Renal cortex interstitium (tissue), 11 donors: ENCODE results near the gene SAMD4A. TPM values are rescaled to one million over a fixed set of nuclear protein-coding genes. Genes with fewer than 3 reads are reported as not detected.

Source experiments
- DNase-seq, 11 donors: peaks; one replicate each; pipeline ENCODE4 v3.0.0-alpha.2; 2013; ENCODE audit warnings: low read depth in 9 of 11, low spot score in 4 of 11; ENCODE audit errors: extremely low read depth in 1 of 11
- polyA plus RNA-seq, 3 donors: library from polyadenylated mRNA; unstranded; fragments of 120-200 nt; gene quantifications; one replicate each; pipeline ENCODE4 v1.2.1, GENCODE V29; 2013; ENCODE audit not compliant: insufficient read length in 3 of 3

The SAMD4A gene
- polyA plus RNA-seq, 3 donors = 8.6 to 14.4 (median 10.1) TPM

- no peak for DNase-seq
Observed at GRCh38 chr14:54815515-54815914, 248.6 kb downstream of the SAMD4A start.

- no peak for DNase-seq
Observed at GRCh38 chr14:54816450-54816849, 249.5 kb downstream of the SAMD4A start.

DNA sequence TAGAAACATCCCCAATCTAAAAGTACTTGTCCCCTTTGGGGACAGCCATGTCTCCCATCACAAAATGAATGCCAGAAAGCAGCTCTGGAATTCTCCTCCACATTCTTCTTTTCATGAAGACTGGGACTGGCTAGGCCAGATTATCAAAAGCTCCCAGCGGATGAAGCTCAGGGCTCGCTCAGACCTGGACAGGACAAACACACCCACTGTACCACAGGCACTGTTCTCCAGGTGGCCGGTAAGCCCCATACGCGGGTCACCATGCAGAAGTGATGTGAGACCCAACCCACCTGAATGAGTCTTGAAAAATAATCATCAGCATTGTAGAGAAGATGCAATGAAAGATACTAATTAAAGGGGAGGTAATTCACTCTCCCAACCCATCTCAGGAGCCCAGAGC lies 250.6 kb downstream of the SAMD4A start:
- no peak for DNase-seq

DNA sequence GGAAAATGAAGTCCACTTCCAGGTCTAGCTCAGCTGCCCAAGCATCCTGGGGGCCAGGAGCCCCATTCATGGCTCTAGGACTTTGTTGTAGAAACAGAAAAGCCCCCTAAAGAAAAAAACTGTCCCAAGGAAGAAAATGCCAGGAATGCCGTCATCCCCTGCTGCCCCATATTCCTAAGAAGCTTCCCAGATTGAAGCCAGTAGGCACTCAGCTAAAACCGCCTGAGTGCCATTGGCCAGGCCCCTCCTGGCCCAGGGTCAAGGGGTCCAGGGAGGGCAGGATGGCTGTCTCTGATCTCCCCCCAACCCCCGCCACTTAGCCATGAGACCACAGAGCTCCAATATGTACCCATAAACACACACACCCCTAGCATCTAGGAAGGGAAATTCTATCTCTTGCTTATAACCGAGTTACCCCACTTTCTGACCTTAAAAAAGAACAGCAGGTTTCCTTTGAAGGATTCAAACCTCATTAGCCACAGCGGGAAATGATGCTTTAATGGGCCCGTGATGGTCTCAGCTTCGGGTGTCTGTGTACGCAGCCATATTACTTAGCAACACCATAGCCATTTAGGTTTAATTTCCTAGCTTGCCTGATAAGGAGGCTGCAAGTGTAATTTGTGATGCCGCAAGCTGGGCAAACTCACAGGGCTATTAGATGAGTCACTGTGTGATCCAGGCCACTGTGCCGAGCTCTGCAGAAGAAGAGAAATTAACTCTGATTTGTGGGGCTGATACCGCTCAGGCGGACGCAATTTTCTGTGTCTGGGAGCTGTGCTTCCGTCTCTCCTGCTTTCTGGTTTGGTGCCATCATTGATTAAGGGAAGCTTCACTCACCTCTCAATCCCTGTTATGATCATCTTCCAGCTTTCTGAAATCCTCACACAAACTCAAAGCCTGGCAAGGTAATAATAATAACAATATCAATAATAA lies 251.5 kb downstream of the SAMD4A start:
- peak in 1 of 11 donors; percentile 42 for DNase-seq

GRCh38 chr14:54822685-54823084 lies 255.8 kb downstream of the SAMD4A start:
- no peak for DNase-seq

GRCh38 chr14:54823757-54824549 lies 257.0 kb downstream of the SAMD4A start:
- no peak for DNase-seq

DNA sequence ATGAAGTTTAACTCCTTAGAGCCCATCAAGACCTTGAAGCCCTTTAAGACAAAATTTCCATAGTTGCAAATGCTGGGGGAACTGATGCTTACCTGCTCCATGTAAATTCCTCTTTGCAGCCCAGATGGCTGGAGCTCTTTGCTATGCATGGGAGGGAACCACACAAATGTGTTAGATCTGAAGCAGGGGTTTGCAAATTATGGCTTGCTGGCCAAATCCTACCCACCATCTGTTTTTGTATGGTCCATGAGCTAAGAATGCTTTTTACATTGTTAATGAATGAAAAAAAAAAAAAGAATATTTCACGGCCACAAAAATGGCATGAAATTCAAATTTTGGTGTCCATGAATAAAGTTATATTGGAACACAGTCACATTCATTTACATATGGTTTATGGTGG lies 261.1 kb downstream of the SAMD4A start:
- DNase-seq = no peak

DNA sequence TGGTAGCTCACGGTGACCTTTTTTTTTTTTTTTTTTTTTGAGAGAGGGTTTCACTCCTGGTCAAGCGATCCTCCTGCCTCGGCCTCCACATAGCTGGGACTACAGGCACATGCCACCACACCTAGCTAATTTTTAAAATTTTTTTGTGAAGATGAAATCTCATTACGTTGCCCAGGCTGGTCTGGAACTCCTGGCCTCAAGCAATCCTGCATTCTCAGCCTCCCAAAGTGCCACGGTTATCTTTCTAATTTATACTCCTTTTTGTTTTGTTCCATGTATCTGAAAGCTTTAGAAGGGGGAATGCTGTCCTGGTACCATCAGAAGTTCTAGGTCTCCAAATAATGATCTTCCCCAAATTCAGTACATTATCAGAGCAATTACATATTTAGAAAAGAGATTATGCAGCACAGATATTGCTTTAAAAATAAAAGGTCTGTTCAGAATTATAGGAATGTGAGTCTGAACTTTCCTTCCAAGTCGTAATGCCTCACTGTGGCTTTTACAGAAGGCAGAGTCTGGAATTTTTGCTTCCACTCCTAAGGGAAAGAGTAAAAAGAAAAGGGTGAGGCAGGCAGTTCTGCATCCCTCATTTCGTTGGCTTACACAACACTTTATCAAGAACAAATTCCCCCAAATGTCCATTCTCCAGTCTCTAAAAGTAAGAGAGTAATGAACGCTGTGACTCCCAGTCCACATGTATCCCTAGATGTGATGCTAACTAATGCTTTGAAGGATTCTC lies 262.7 kb downstream of the SAMD4A start:
- no peak for DNase-seq

DNA sequence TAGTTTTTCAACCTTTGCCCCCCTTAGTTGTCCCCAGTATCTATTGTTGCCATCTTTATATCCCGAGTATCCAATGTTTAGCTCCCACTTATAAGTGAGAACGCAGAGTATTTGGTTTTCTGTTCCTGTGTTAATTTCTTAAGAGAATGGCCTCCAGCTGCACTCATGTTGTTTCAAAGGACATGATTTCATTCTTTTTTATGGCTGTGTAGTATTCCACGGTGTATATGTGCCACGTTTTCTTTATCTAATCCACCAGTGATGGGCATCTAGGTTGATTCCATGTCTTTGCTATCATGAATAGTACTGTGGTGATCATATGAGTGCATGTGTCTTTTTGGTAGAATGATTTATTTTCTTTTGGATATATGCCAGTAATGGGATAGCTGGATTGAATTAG lies 263.7 kb downstream of the SAMD4A start:
- no peak for DNase-seq

DNA sequence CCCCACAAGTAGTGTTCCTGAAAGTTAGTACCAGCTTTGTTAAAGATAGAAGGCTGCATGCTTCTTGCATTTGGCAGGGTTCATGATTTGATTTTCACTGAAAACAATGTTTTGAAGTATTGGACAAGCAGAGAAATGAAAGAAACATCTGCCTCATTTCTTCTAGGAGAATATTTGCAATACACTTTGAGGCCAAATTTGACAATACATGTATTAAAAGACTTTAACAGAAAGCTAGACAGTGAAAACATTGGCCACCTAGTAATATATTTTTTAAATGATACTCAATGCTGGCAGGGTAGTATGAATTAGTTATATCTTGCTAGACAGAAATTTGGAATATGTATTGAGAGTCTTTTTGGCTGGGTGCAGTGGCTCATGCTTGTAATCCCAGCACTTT lies 267.2 kb downstream of the SAMD4A start:
- no peak for DNase-seq

- DNase-seq = no peak
Observed at GRCh38 chr14:54834727-54835126, 267.8 kb downstream of the SAMD4A start.

GRCh38 chr14:54836231-54836630 lies 269.3 kb downstream of the SAMD4A start:
- DNase-seq = no peak

DNA sequence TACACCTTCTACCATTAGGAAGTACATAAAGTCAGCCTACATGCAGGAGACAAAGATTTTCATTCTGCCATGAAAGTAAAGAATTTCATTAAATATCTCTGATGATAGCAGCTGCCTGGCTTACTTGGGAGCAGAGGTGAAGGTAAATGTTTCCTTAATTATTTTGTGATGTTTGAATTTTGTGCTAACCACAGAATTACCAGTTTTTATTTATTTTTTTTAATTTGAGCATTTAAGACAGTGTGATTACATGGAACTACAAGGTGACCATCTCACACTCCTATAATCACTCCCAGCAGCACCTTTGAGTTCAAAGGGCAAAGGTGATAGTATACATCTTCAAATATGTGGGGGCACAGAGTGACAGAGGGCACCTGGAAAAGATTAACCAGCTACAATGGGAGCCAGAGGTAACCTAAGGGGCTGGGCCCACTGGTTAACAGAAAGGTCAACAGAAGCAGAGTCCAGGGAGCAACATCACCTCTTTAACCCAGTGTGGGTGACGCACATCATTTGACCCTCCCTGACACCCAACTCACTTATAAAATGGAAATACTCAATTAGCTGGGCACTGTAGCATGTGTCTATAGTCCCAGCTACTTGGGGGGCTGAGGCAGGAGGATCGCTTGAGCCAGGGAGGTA lies 270.7 kb downstream of the SAMD4A start:
- no peak for DNase-seq

DNA sequence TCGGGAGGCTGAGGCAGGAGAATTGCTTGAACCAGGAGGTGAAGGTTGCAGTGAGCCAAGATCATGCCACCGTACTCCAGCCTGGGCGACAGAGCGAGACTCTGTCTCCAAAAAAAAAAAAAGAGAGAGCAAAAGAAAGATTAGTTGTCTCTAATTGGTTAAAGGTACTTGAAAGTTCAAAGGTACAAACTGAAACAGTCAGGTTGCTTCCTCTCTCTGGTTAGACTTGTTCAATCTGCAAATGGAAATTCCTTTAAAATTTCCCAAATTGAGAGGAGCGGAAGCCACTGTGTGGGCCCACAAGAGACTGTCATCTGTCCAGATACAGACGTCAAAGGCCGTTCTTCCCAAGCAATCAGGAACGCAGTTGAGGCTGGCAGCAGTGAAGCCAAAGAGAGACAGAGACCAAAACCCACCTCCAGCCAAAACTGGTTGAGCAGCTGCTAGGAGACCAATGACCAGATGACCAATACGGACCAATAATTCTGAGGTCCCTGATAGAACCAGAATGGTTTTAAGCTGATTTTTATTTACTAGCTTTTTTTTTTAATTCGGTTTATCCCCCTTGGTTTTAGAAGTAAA lies 272.1 kb downstream of the SAMD4A start:
- DNase-seq = no peak

DNA sequence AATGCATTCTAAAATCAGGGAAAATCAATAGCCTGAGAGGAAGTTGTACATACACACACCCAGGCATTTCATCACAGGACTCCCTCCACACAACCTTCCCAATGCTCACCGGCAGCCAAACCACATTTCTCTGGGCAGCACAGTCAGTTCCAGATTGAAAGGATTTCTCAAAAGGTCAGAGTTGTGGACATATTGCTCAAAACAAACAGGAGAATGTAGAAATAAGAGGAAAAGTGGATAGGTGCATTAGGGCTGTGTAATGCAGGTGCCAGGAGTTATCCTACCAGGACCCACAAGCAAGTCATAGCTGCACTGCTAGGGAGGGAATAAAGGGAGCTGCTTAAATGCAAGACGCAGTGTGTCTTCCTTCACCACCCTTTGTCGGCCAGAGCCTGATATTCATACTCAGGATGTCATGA lies 272.8 kb downstream of the SAMD4A start:
- DNase-seq = no peak

DNA sequence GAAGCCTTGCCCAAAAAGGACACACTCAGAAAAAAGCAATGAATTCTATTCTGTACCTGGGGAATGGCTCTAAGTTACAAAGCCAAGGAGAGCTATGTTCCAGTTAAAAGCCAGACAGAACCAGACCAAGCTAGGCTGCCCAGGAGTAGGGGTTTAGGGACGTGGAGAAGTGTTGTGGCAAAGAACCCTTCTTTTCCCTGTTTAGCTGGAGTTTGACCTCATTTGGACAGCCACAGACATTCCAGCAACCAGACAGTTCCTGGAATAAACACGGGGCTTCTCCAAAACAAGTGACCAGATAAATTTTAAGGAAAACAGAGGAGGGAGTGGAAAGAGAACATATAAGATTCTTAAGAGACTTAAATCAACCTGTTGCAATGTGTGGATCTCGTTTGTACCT lies 273.4 kb downstream of the SAMD4A start:
- no peak for DNase-seq

DNA sequence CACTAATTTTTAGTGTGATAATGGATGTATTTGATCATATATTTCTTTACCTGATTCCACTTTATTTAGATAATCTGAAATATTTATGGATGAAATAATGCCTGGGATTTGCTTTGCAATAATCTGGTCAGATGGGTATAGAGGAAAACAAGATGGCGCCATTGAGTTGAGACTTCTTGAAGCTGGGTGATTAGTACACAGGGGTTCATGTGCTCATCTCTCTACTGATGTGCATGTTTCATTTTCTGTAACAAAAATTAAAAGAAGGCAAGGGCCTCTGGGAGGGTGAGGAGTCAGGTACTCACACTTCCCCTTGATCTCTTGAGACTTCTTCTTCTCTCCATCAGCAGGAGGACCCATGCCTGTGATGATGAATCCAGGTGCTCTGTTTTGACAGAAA lies 273.9 kb downstream of the SAMD4A start:
- DNase-seq = no peak
